A673 (cell line): ENCODE measurements around the gene CD19. TPM values are rescaled to one million over a fixed set of nuclear protein-coding genes. Genes with fewer than 3 reads are reported as not detected.

Experiments used
- BruUV-seq: library from RNA; stranded (reverse); fragments of 400-500 nt; replicated peaks from 2 replicates; lab custom pipeline; 2021; lab: Mats Ljungman, UMichigan
- CTCF ChIA-PET: fragments of 300-600 bp; sonication (Branson Sonifier 250); formaldehyde crosslinking; loops from one replicate; lab custom pipeline; 2022; ENCODE audit warnings: antibody characterized with exemption; lab: Charles Lee
- POLR2A ChIA-PET: fragments of 300-600 bp; sonication (Branson Sonifier 250); formaldehyde crosslinking; loops from one replicate; lab custom pipeline; 2022; ENCODE audit warnings: antibody characterized with exemption; ENCODE audit not compliant: low non-redundant PET; lab: Charles Lee
- DNase-seq: peaks from one replicate; pipeline ENCODE4 v3.0.0-alpha.2; 2015; ENCODE audit warnings: low spot score
- H3K27ac ChIP-seq: fragments of 200-600 bp; sonication (generic); 2 replicates; pipeline ENCODE4 v1.5.1; 2016; ENCODE audit warnings: mixed run types, low read depth, mild to moderate bottlenecking, mixed read lengths, antibody characterized with exemption, low read length; ENCODE audit not compliant: poor library complexity, severe bottlenecking
- H3K27me3 ChIP-seq: fragments of 200-600 bp; sonication (generic); replicated peaks from 2 replicates; pipeline ENCODE4 v1.6.1; 2017; ENCODE audit warnings: mixed run types, low read depth, mild to moderate bottlenecking, mixed read lengths, antibody characterized with exemption, low read length; ENCODE audit not compliant: insufficient read depth, poor library complexity
- H3K36me3 ChIP-seq: fragments of 200-600 bp; sonication (generic); 2 replicates; pipeline ENCODE4 v1.6.1; 2016; ENCODE audit warnings: mixed run types, mild to moderate bottlenecking, mixed read lengths, antibody characterized with exemption, low read length; ENCODE audit not compliant: insufficient read depth, poor library complexity, severe bottlenecking
- H3K4me1 ChIP-seq: fragments of 200-600 bp; sonication (generic); 2 replicates; pipeline ENCODE4 v1.6.1; 2017; ENCODE audit warnings: mixed run types, mild to moderate bottlenecking, mixed read lengths, antibody characterized with exemption, low read length; ENCODE audit not compliant: insufficient read depth, poor library complexity, severe bottlenecking
- H3K4me3 ChIP-seq: fragments of 200-600 bp; sonication (generic); 2 replicates; pipeline ENCODE4 v1.5.1; 2016; ENCODE audit warnings: low read depth, mixed run types, mild to moderate bottlenecking, mixed read lengths, low read length; ENCODE audit not compliant: poor library complexity, severe bottlenecking
- H3K9me3 ChIP-seq: fragments of 200-600 bp; sonication (generic); 2 replicates; pipeline ENCODE4 v1.6.1; 2016; ENCODE audit warnings: mixed run types, low read depth, mild to moderate bottlenecking, mixed read lengths, antibody characterized with exemption, low read length; ENCODE audit not compliant: poor library complexity, severe bottlenecking
- EZH2 ChIP-seq: fragments of 200-600 bp; sonication (generic); IDR thresholded peaks from 2 replicates; pipeline ENCODE4 v1.6.1; 2017; ENCODE audit warnings: borderline replicate concordance, low read depth, mild to moderate bottlenecking, mixed read lengths, antibody characterized with exemption, low read length; ENCODE audit not compliant: poor library complexity, severe bottlenecking
- intact Hi-C: fragments of 100-400 bp; cut with micrococcal nuclease; formaldehyde crosslinking; loops from one replicate; pipeline ENCODE4 v1.10.0; 2022; ENCODE audit not compliant: unreplicated experiment
- total RNA-seq: library from RNA; stranded (reverse); gene quantifications from 2 replicates; pipeline ENCODE4 v1.2.3, GENCODE V29; 2021
- TF ChIP-seq, protein P1 (sequence below): fragments of 300-800, 200-600 bp; sonication (generic); conservative IDR thresholded peaks from 2 replicates; pipeline ENCODE4 v1.5.1; 2017; ENCODE audit warnings: low read depth, mild to moderate bottlenecking, antibody characterized with exemption, low read length, moderate library complexity, mixed read lengths

Gene CD19
- total RNA-seq, 1 experiment from 2014 or later: not detected

DNA sequence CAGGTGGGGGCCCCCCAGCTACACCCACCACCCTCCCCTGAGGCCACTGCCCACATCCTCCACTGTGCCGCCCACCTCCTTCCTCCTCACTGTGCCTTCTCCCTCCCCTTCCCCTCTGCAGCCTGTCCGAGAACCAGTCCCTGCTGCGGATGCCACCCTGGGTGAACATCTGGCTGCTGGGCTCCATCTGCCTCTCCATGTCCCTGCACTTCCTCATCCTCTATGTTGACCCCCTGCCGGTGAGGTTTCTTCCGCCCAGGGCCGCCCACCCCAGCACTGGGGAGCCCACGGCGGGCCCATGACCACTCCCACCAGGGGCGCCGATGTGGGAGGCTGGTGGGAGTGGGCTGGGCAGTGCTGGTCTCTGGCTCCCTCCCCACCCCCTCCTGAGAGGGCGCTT lies 28.9 kb upstream of the CD19 start:
- TF ChIP-seq, protein P1, sequence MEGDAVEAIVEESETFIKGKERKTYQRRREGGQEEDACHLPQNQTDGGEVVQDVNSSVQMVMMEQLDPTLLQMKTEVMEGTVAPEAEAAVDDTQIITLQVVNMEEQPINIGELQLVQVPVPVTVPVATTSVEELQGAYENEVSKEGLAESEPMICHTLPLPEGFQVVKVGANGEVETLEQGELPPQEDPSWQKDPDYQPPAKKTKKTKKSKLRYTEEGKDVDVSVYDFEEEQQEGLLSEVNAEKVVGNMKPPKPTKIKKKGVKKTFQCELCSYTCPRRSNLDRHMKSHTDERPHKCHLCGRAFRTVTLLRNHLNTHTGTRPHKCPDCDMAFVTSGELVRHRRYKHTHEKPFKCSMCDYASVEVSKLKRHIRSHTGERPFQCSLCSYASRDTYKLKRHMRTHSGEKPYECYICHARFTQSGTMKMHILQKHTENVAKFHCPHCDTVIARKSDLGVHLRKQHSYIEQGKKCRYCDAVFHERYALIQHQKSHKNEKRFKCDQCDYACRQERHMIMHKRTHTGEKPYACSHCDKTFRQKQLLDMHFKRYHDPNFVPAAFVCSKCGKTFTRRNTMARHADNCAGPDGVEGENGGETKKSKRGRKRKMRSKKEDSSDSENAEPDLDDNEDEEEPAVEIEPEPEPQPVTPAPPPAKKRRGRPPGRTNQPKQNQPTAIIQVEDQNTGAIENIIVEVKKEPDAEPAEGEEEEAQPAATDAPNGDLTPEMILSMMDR: no peak
- no peak for TF ChIP-seq EZH2
- H3K4me3 ChIP-seq: no peak overlapping the region
- no peak overlapping the region for H3K27ac ChIP-seq
- ChIA-PET CTCF (no interaction called here), POLR2A (no interaction called here)
- BruUV-seq: no TSS peak
- no peaks in the 10 kb centered on the region for H3K27me3 ChIP-seq
- no peaks in the 10 kb centered on the region for H3K4me1 ChIP-seq
- intact Hi-C loops: no loop called here
- no peaks in the 10 kb centered on the region for H3K9me3 ChIP-seq
- H3K36me3 ChIP-seq: no peaks in the 10 kb centered on the region
- no peak for DNase-seq

DNA sequence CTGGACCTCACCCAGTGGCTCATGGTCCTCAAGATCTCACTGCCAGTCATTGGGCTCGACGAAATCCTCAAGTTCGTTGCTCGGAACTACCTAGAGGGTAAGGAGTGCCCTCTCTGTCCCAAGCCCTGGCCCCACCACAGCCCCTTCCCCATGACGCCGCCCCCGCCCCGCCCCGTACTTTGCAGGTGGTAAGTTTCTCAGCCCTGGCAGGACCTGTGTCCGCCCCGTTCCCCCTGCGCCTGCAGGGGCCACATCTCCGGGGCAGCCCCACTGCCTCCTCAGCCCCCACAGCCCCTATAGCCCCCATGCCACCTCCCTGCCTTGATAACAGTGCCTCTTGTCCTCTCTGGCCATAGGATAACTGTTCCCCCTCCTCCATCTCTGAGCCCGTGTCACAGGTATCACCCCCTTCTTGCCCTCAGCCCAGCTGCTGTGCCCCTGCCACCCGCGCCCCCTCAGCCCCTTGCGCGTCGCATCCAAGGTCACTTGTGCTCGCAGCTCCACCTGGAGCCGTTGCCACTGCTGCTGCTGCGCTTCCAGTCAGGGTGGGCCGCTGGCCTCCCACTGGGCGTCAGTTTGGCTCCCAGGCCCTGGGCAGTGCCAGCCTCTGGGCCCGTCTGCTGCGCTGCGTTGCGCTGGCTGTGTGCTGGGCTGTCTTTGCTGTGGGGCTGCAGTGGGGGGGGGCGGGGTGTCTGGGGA lies 28.3 kb upstream of the CD19 start:
- Histone ChIP-seq H3K27ac (no peak overlapping the region), H3K4me3 (no peak overlapping the region), H3K27me3 (no peaks in the 10 kb centered on the region), H3K9me3 (no peaks in the 10 kb centered on the region), H3K4me1 (no peaks in the 10 kb centered on the region), H3K36me3 (no peaks in the 10 kb centered on the region)
- no TSS peak for BruUV-seq
- CTCF ChIA-PET: no interaction called here
- TF ChIP-seq, protein P1: no peak
- no peak for TF ChIP-seq EZH2
- POLR2A ChIA-PET: no interaction called here
- no peak for DNase-seq
- intact Hi-C loops: no loop called here

DNA sequence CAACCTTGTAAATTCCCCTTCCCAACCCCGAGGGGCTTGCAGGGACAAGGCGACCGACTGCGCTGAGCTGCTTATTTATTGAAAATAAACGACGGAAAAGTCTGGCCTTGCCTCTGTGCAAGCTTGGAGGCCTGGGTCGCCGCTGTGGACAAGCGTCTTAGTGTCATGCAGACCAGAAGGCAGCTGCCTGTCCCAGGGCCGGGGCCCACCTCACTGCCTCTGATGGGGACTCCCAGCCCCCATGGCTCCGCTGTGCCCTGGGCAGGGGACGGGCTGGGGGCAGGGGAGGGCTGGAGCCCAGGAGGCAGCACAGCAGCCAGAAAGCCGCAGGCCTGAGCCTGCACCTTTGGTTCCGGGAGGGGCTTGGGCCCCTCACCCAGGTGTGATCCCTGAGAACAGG lies 27.4 kb upstream of the CD19 start:
- TF ChIP-seq, protein P1: no peak
- TF ChIP-seq EZH2: no peak
- no TSS peak for BruUV-seq
- no peak for DNase-seq
- ChIA-PET CTCF (no interaction called here), POLR2A (no interaction called here)
- H3K4me1 ChIP-seq: no peaks in the 10 kb centered on the region
- H3K4me3 ChIP-seq: no peak overlapping the region
- no peaks in the 10 kb centered on the region for H3K9me3 ChIP-seq
- no peaks in the 10 kb centered on the region for H3K27me3 ChIP-seq
- H3K27ac ChIP-seq: no peak overlapping the region
- H3K36me3 ChIP-seq: no peaks in the 10 kb centered on the region
- intact Hi-C loops: no loop called here
